Thyroid gland (tissue), 4 donors: Measurements from ENCODE around the gene SARDH. TPM values are rescaled to one million over a fixed set of nuclear protein-coding genes. Genes with fewer than 3 reads are reported as not detected.

Experiments
- DNase-seq, 2 donors: peaks; one replicate each; pipeline ENCODE4 v3.0.0-alpha.2; 2019
- H3K27ac ChIP-seq, 3 donors: fragments of 200-600 bp; sonication (generic); 1 replicate in 2 of 3; 2 replicates in 1 of 3; pipeline ENCODE4 v1.5.1; 2016 to 2019; ENCODE audit warnings: mild to moderate bottlenecking in 1 of 3, moderate library complexity in 1 of 3
- H3K27me3 ChIP-seq: fragments of 200-600 bp; sonication (generic); one replicate; pipeline ENCODE4 v1.5.1; 2019
- H3K36me3 ChIP-seq, 2 donors: fragments of 200-600 bp; sonication (generic); one replicate each; pipeline ENCODE4 v1.5.1; 2016 to 2019
- H3K4me1 ChIP-seq, 2 donors: fragments of 200-600 bp; sonication (generic); one replicate each; pipeline ENCODE4 v1.5.1; 2017 to 2019
- H3K4me3 ChIP-seq, 3 donors: fragments of 200-600 bp; sonication (generic); replicated peaks in 1 of 3; 1 replicate in 2 of 3; 2 replicates in 1 of 3; pipeline ENCODE4 v1.5.1; 2016; ENCODE audit warnings: mild to moderate bottlenecking in 1 of 3
- H3K9me3 ChIP-seq: fragments of 200-600 bp; sonication (generic); one replicate; pipeline ENCODE4 v1.5.1; 2017
- POLR2A ChIP-seq, 2 donors: fragments of 450-650 bp; IDR thresholded peaks; one replicate each; pipeline ENCODE4 v1.6.1; 2017; ENCODE audit warnings: antibody characterized with exemption in 2 of 2, mild to moderate bottlenecking in 2 of 2, moderate library complexity in 1 of 2
- WGBS, 2 donors: methylation state at CpG; one replicate each; pipeline ENCODE4 v1.1.5; 2017; 5-methylcytosine and 5-hydroxymethylcytosine counted together
- intact Hi-C: fragments of 100-400 bp; cut with DNase I; formaldehyde crosslinking; loops from one replicate; pipeline ENCODE4 v1.15.1; 2023
- total RNA-seq, 4 donors: library from RNA; depleted of rRNA; stranded (reverse); fragments of >200 nt; gene quantifications; one replicate each; pipeline ENCODE4 v1.2.3, GENCODE V29; 2016
- TF ChIP-seq, protein P1 (sequence below), 6 experiments: fragments of 200-600 bp in 3 of 6; fragments of 450-650 bp in 3 of 6; sonication (generic) in 3 of 6; IDR thresholded peaks; one replicate each; pipeline ENCODE4 v1.5.1; 2016 to 2019; ENCODE audit warnings: antibody characterized with exemption in 6 of 6, mild to moderate bottlenecking in 2 of 6, inconsistent platforms in 1 of 6, moderate library complexity in 1 of 6

The SARDH gene
- total RNA-seq, 4 donors from 2014 or later: 2.2 to 6.2 (median 3.3) TPM; not detected in 1

DNA sequence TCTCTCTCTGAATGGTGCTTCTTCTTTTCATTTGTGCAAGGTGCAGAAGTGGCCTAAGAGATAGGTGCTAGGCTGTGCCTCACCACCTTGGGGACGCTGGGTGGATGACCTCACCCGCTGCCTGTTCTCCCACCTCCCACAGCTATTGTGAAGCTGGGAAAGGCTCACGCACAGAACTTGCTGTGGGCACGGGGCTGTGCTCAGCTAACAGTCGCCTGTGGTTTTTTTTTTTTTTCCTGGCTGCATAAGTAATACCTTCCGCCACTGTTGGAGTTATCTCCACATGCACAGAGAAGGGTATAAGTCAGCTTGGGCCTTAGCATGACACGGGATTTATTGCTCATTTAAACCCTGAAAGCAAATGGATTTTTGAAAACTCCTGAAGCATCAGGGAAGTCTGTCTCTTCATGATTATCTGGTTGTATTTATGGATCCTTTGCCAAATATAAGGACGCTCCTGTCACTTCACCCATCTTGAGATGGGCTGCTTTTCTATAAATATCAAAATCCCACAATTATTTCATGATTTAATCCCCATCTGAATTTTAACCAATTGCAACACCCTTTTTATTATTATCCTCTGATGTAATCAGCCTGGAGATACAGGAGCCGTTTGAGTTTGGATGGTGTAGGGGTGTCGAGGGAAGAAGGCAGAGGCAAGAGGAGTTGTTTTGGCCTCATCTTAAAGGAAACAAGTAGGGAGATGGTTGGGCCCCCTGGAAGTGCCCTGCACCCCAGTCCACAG is 93.0 kb downstream of the SARDH start:
- 66 to 81% methylated on average over 10 of the region's 10 CpGs for WGBS, 2 donors
- Histone ChIP-seq H3K4me1 (no peaks in the 10 kb centered on the region), H3K27ac (no peak overlapping the region), H3K9me3 (no peaks in the 10 kb centered on the region), H3K27me3 (no peaks in the 10 kb centered on the region), H3K36me3 (no peaks in the 10 kb centered on the region), H3K4me3 (no peak overlapping the region)
- DNase-seq: no peak
- intact Hi-C loops: no loop called here
- TF ChIP-seq, protein P1, sequence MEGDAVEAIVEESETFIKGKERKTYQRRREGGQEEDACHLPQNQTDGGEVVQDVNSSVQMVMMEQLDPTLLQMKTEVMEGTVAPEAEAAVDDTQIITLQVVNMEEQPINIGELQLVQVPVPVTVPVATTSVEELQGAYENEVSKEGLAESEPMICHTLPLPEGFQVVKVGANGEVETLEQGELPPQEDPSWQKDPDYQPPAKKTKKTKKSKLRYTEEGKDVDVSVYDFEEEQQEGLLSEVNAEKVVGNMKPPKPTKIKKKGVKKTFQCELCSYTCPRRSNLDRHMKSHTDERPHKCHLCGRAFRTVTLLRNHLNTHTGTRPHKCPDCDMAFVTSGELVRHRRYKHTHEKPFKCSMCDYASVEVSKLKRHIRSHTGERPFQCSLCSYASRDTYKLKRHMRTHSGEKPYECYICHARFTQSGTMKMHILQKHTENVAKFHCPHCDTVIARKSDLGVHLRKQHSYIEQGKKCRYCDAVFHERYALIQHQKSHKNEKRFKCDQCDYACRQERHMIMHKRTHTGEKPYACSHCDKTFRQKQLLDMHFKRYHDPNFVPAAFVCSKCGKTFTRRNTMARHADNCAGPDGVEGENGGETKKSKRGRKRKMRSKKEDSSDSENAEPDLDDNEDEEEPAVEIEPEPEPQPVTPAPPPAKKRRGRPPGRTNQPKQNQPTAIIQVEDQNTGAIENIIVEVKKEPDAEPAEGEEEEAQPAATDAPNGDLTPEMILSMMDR (IDR thresholded peaks at IDR 0.05): no peak
- TF ChIP-seq POLR2A (IDR thresholded peaks at IDR 0.05): no peak

DNA sequence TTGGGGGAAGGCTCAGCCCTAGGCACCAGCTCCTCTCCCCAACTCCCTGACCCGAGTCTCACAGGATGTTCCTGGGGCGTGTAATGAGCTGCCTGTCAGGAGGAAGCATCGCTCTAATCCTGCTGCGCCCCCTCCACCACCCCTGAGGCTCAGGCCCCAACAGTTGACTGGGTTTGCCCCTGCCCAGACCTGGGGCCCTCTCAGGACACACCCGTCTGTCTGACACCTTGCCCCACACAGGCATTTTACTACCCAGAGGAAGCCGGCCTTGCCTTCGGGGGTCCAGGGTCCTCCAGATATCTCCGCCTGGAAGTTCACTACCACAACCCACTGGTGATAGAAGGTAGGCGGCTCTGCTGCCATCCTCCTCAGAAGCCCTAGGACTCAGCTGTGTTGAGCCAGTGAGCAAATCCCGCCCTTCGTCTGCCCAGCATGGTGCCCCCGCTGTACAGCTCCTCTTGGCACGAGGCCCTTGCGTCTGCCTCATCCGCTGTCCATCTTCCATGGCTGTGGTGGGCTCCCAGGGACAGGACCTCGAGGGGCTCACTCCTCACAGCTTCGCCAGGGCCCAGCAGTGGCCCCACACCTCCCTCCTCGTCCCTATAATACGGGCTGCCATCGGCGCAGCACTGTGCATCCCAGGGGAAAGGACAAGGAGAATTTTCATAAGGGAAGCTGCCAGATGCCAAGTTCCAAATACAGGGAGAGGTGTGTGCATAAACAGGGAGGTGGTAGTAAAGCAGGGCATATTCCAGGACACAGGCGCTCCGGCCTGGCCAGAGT is 94.0 kb downstream of the SARDH start:
- H3K27ac ChIP-seq: no peak overlapping the region
- no peak for TF ChIP-seq POLR2A (IDR thresholded peaks at IDR 0.05)
- TF ChIP-seq, protein P1 (IDR thresholded peaks at IDR 0.05): no peak
- 83% methylated on average over 20 to 22 of the region's 23 CpGs for WGBS, 2 donors
- no peak overlapping the region for H3K4me3 ChIP-seq
- H3K4me1 ChIP-seq: no peaks in the 10 kb centered on the region
- H3K27me3 ChIP-seq: no peaks in the 10 kb centered on the region
- DNase-seq: no peak
- H3K36me3 ChIP-seq: no peaks in the 10 kb centered on the region
- H3K9me3 ChIP-seq: no peaks in the 10 kb centered on the region
- intact Hi-C loops: no loop called here

DNA sequence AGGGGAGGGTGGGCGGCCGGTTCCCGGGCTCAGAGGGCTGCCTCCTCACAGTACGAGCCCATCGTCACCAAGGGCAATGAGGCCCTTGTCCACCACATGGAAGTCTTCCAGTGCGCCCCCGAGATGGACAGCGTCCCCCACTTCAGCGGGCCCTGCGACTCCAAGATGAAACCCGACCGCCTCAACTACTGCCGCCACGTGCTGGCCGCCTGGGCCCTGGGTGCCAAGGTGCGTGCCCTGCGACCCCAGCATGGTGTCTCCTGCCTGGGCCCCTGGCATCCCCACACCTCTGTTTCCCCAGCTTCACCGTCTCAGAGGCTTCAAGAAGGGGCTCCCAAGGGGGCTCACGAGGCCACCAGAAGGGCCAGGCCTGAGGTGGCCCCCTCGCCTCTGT is 94.8 kb downstream of the SARDH start:
- no peak for DNase-seq
- Histone ChIP-seq H3K36me3 (no peaks in the 10 kb centered on the region), H3K27me3 (no peaks in the 10 kb centered on the region), H3K4me3 (no peak overlapping the region), H3K9me3 (no peaks in the 10 kb centered on the region), H3K4me1 (no peaks in the 10 kb centered on the region), H3K27ac (no peak overlapping the region)
- no peak for TF ChIP-seq POLR2A (IDR thresholded peaks at IDR 0.05)
- TF ChIP-seq, protein P1 (IDR thresholded peaks at IDR 0.05): no peak
- WGBS, 2 donors: 91 to 95% methylated on average over 17 to 18 of the region's 20 CpGs
- intact Hi-C loops: no loop called here

DNA sequence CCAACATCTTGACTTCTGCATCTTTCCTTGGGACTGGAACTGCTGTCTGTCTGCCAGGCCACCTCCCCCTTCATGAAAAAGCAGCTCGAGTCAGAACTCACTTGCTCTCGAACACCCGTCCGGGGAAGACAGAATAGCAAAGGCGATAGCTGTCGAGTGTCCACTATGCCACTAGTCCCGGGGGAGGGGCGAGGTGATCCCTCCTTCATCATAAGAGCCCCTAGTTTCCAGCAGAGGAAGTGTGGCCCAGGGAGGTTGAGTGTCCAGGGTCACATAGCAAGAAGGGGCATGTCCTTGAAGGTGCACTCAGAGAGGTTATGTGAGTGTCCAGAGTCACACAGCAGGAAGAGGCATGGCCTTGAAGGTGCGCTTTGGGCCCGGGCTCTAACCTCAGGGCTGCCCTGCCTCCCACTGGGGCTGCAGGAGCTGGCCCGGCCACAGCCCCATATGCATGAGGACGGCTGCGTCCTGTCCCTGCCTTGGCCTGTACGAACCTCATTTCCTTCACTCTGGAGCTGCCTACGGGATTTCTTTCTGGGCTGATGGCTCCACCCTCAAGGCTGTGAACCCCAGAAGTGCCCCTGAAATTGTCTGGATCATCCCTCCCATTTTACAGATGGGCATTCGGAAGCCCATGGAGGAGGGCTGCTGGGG is 95.3 kb downstream of the SARDH start:
- Histone ChIP-seq H3K27me3 (no peaks in the 10 kb centered on the region), H3K4me1 (no peaks in the 10 kb centered on the region), H3K4me3 (no peak overlapping the region), H3K27ac (no peak overlapping the region), H3K36me3 (no peaks in the 10 kb centered on the region), H3K9me3 (no peaks in the 10 kb centered on the region)
- DNase-seq: no peak
- WGBS, 2 donors: 67 to 78% methylated on average over 14 to 15 of the region's 16 CpGs
- intact Hi-C loops: no loop called here
- TF ChIP-seq, protein P1 (IDR thresholded peaks at IDR 0.05): no peak
- TF ChIP-seq POLR2A (IDR thresholded peaks at IDR 0.05): no peak
